PC-9 (cell line): ENCODE results near the gene PHACTR1. TPM values are rescaled to one million over a fixed set of nuclear protein-coding genes. Genes with fewer than 3 reads are reported as not detected.

Experiments used
- BruUV-seq: library from RNA; stranded (reverse); fragments of 400-500 nt; replicated peaks from 2 replicates; lab custom pipeline; 2021; lab: Mats Ljungman, UMichigan
- CTCF ChIA-PET: fragments of 300-600 bp; sonication (Branson Sonifier 250); formaldehyde crosslinking; loops from one replicate; lab custom pipeline; 2022; ENCODE audit warnings: antibody characterized with exemption; lab: Charles Lee
- POLR2A ChIA-PET: fragments of 300-600 bp; sonication (Branson Sonifier 250); formaldehyde crosslinking; loops from one replicate; lab custom pipeline; 2022; ENCODE audit warnings: antibody characterized with exemption; ENCODE audit not compliant: unreplicated experiment; lab: Charles Lee
- DNase-seq, 2 experiments: peaks; one replicate each; pipeline versions ENCODE4 v3.0.0 to v3.0.0-alpha.2; 2015 to 2022; ENCODE audit warnings: mixed read lengths in 1 of 2
- H2AFZ ChIP-seq: fragments of 200-600 bp; sonication (generic); 2 replicates; pipeline ENCODE4 v1.8.1; 2017; ENCODE audit warnings: antibody characterized with exemption
- H3F3A ChIP-seq: fragments of 200-600 bp; sonication (generic); 2 replicates; pipeline ENCODE4 v1.8.1; 2017; ENCODE audit warnings: antibody characterized with exemption, mild to moderate bottlenecking, low read depth; ENCODE audit not compliant: insufficient read depth
- H3K27ac ChIP-seq: fragments of 200-600 bp; sonication (generic); 2 replicates; pipeline ENCODE4 v1.6.1; 2016; ENCODE audit warnings: mixed run types
- H3K27me3 ChIP-seq: fragments of 200-600 bp; sonication (generic); 2 replicates; pipeline ENCODE4 v1.6.1; 2016; ENCODE audit warnings: low read depth, mixed run types; ENCODE audit not compliant: insufficient read depth
- H3K36me3 ChIP-seq: fragments of 200-600 bp; sonication (generic); 2 replicates; pipeline ENCODE4 v1.6.1; 2016; ENCODE audit warnings: low read depth, mixed run types
- H3K4me1 ChIP-seq: fragments of 200-600 bp; sonication (generic); replicated peaks from 2 replicates; pipeline ENCODE4 v1.6.1; 2016; ENCODE audit warnings: mixed run types; ENCODE audit not compliant: insufficient read depth
- H3K4me2 ChIP-seq: fragments of 200-600 bp; sonication (generic); 2 replicates; pipeline ENCODE4 v1.6.1; 2017; ENCODE audit warnings: mixed run types
- H3K4me3 ChIP-seq: fragments of 200-600 bp; sonication (generic); 2 replicates; pipeline ENCODE4 v1.6.1; 2016; ENCODE audit warnings: mixed run types
- H3K79me2 ChIP-seq: fragments of 200-600 bp; sonication (generic); 2 replicates; pipeline ENCODE4 v1.6.1; 2017; ENCODE audit warnings: low read depth, mixed run types
- H3K9me2 ChIP-seq: fragments of 200-600 bp; sonication (generic); 2 replicates; pipeline ENCODE4 v1.8.1; 2017; ENCODE audit warnings: mild to moderate bottlenecking; ENCODE audit not compliant: insufficient read depth
- H3K9me3 ChIP-seq: fragments of 200-600 bp; sonication (generic); 2 replicates; pipeline ENCODE4 v1.8.1; 2016; ENCODE audit warnings: low read depth; ENCODE audit not compliant: insufficient read depth
- H4K20me1 ChIP-seq: fragments of 200-600 bp; sonication (generic); 2 replicates; pipeline ENCODE4 v1.8.1; 2017; ENCODE audit not compliant: insufficient read depth
- EZH2 ChIP-seq: fragments of 200-600 bp; sonication (generic); IDR thresholded peaks from 2 replicates; pipeline ENCODE4 v1.8.0; 2017; ENCODE audit warnings: antibody characterized with exemption, low read depth
- intact Hi-C: fragments of 100-400 bp; cut with micrococcal nuclease; formaldehyde crosslinking; loops from one replicate; pipeline ENCODE4 v1.10.0; 2022; ENCODE audit not compliant: unreplicated experiment
- total RNA-seq: library from RNA; stranded (reverse); gene quantifications from 2 replicates; pipeline ENCODE4 v1.2.3, GENCODE V29; 2021
- TF ChIP-seq, protein P1 (sequence below): fragments of 200-600 bp; sonication (generic); conservative IDR thresholded peaks from 2 replicates; pipeline ENCODE4 v1.6.1; 2017; ENCODE audit warnings: mixed run types, antibody characterized with exemption, mild to moderate bottlenecking, moderate library complexity

The PHACTR1 gene
- total RNA-seq, 1 experiment from 2014 or later = not detected

GRCh38 chr6:12939314-12939713 lies 222.7 kb downstream of the PHACTR1 start:
- Histone ChIP-seq H4K20me1 (no peaks in the 10 kb centered on the region), H2AFZ (no peak overlapping the region), H3K4me3 (no peak overlapping the region), H3K4me2 (no peak overlapping the region), H3F3A (no peaks in the 10 kb centered on the region), H3K9me3 (no peaks in the 10 kb centered on the region), H3K27me3 (peaks cover 53% of the 10 kb centered on the region), H3K27ac (no peak overlapping the region), H3K36me3 (no peaks in the 10 kb centered on the region), H3K4me1 (no peaks in the 10 kb centered on the region), H3K9me2 (no peaks in the 10 kb centered on the region), H3K79me2 (no peaks in the 10 kb centered on the region)
- CTCF ChIA-PET = no interaction called here
- TF ChIP-seq, protein P1, sequence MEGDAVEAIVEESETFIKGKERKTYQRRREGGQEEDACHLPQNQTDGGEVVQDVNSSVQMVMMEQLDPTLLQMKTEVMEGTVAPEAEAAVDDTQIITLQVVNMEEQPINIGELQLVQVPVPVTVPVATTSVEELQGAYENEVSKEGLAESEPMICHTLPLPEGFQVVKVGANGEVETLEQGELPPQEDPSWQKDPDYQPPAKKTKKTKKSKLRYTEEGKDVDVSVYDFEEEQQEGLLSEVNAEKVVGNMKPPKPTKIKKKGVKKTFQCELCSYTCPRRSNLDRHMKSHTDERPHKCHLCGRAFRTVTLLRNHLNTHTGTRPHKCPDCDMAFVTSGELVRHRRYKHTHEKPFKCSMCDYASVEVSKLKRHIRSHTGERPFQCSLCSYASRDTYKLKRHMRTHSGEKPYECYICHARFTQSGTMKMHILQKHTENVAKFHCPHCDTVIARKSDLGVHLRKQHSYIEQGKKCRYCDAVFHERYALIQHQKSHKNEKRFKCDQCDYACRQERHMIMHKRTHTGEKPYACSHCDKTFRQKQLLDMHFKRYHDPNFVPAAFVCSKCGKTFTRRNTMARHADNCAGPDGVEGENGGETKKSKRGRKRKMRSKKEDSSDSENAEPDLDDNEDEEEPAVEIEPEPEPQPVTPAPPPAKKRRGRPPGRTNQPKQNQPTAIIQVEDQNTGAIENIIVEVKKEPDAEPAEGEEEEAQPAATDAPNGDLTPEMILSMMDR = no peak
- no peak for TF ChIP-seq EZH2
- DNase-seq = no peak
- intact Hi-C loops = no loop called here
- BruUV-seq = no TSS peak
- POLR2A ChIA-PET = no interaction called here

- Histone ChIP-seq H3K27ac (no peak overlapping the region), H3K79me2 (no peaks in the 10 kb centered on the region), H2AFZ (no peak overlapping the region), H4K20me1 (no peaks in the 10 kb centered on the region), H3F3A (no peaks in the 10 kb centered on the region), H3K9me2 (no peaks in the 10 kb centered on the region), H3K4me3 (no peak overlapping the region), H3K36me3 (no peaks in the 10 kb centered on the region), H3K9me3 (no peaks in the 10 kb centered on the region), H3K27me3 (peaks cover 45% of the 10 kb centered on the region), H3K4me2 (no peak overlapping the region), H3K4me1 (no peaks in the 10 kb centered on the region)
- TF ChIP-seq, protein P1 = no peak
- TF ChIP-seq EZH2 = no peak
- no TSS peak for BruUV-seq
- ChIA-PET CTCF (no interaction called here), POLR2A (no interaction called here)
- no peak for DNase-seq
- intact Hi-C loops = no loop called here
These were observed 224.9 kb downstream of the PHACTR1 start for GRCh38 chr6:12941422-12941821.

GRCh38 chr6:12943549-12943948 lies 227.0 kb downstream of the PHACTR1 start:
- Histone ChIP-seq H3K27ac (no peak overlapping the region), H3K4me1 (no peaks in the 10 kb centered on the region), H3K79me2 (no peaks in the 10 kb centered on the region), H3K9me2 (no peaks in the 10 kb centered on the region), H3K4me3 (no peak overlapping the region), H4K20me1 (no peaks in the 10 kb centered on the region), H3K4me2 (no peak overlapping the region), H3K27me3 (peaks cover 36% of the 10 kb centered on the region), H2AFZ (no peak overlapping the region), H3K36me3 (no peaks in the 10 kb centered on the region), H3K9me3 (no peaks in the 10 kb centered on the region), H3F3A (no peaks in the 10 kb centered on the region)
- CTCF ChIA-PET = no interaction called here
- no TSS peak for BruUV-seq
- POLR2A ChIA-PET = no interaction called here
- intact Hi-C loops = no loop called here
- TF ChIP-seq, protein P1 = no peak
- no peak for TF ChIP-seq EZH2
- DNase-seq = no peak
